ENCODE measurements around the gene TMEM114. TPM values are rescaled to one million over a fixed set of nuclear protein-coding genes. Genes with fewer than 3 reads are reported as not detected.

TMEM114 gene
- not detected for total RNA-seq

- Histone ChIP-seq H3K36me3 (no peaks in the 10 kb centered on the region), H3K9me3 (no peaks in the 10 kb centered on the region), H3K27me3 (peaks cover 5 to 19% of the 10 kb centered on the region in 2 donors), H3K27ac (no peak within 1 kb of the TSS), H3K4me3 (peak within 1 kb of the TSS in 1 of 2 donors; percentile 31), H3K4me1 (peaks cover 0 to 17% of the 10 kb centered on the region in 2 donors)
- DNase-seq (ENCODE audit: low spot score), result no peak
- TF ChIP-seq CTCF (IDR thresholded peaks at IDR 0.05), result no peak
Measured at GRCh38 chr16:8589900-8590688, at the start of gene TMEM114. TMEM114 (minus strand) TSS chr16:8590511; CDS start chr16:8589838, 673 bp downstream.

DNA sequence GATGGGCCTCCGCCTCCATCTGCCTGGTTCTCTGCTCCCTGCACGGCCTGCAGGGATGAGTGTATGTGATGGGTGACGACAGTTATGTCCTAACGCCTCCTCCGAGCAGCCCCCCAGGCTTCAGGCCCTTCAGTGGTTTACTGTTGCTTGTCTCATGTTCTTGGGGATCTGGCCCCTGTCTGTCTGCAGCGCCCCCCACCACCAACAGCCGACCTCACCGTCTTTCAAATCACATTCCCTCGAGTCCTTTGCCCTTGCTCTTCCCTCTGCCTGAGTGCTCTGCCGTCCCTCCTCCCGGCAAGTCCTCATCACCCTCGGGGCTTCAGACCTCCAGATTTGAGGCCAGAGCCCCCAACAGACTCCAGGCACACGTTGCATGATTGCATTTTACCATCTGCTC, 49.4 kb upstream of the TMEM114 start:
- no peak for DNase-seq (ENCODE audit: low spot score)
- H3K4me3 ChIP-seq, result no peak overlapping the region
- no peaks in the 10 kb centered on the region for H3K9me3 ChIP-seq
- no peaks in the 10 kb centered on the region for H3K27me3 ChIP-seq
- H3K36me3 ChIP-seq, result peaks cover 90% of the 10 kb centered on the region
- no peak overlapping the region for H3K27ac ChIP-seq
- no peaks in the 10 kb centered on the region for H3K4me1 ChIP-seq
- no peak for TF ChIP-seq CTCF (IDR thresholded peaks at IDR 0.05)

GRCh38 chr16:8634991-8635736, 44.9 kb upstream of the TMEM114 start:
- Histone ChIP-seq H3K4me1 (no peaks in the 10 kb centered on the region), H3K27me3 (no peaks in the 10 kb centered on the region), H3K36me3 (peaks cover 91% of the 10 kb centered on the region), H3K9me3 (no peaks in the 10 kb centered on the region), H3K4me3 (no peak overlapping the region), H3K27ac (no peak overlapping the region)
- DNase-seq (ENCODE audit: low spot score), result no peak
- peak in 1 of 2 donors; percentile 11 for TF ChIP-seq CTCF (IDR thresholded peaks at IDR 0.05)

DNA sequence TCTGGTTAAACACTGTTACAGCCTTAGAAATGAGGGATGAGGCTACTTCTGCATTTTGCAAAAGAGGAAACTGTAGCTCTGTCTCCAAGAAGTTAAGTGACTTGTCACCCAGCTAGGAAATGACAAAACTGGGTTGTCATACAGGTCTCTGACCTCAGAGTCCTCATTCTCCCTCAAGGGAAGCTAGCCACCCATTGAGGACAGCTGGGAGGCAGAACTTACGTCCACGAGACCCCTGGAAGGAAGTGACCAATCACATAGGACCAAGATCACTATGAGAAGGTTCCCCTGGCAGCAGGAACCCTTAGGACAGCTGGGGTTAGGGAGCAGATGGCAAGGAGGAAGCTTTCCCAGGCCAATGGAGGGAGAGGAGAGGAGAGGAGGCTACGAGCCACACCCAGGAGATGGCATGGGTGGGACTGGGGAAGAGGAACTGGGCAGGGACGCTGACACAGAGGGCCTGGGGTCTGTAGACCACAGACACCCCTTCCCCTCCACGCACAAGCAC, 42.4 kb upstream of the TMEM114 start:
- Histone ChIP-seq H3K4me3 (no peak overlapping the region), H3K27me3 (no peaks in the 10 kb centered on the region), H3K36me3 (peaks cover 91% of the 10 kb centered on the region), H3K9me3 (no peaks in the 10 kb centered on the region), H3K27ac (peak overlapping the region; percentile 12 to 40), H3K4me1 (no peaks in the 10 kb centered on the region)
- DNase-seq (ENCODE audit: low spot score), result no peak
- no peak for TF ChIP-seq CTCF (IDR thresholded peaks at IDR 0.05)

- peaks cover 91% of the 10 kb centered on the region for H3K36me3 ChIP-seq
- no peak overlapping the region for H3K4me3 ChIP-seq
- DNase-seq (ENCODE audit: low spot score), result no peak
- no peaks in the 10 kb centered on the region for H3K4me1 ChIP-seq
- no peak for TF ChIP-seq CTCF (IDR thresholded peaks at IDR 0.05)
- H3K27me3 ChIP-seq, result no peaks in the 10 kb centered on the region
- H3K9me3 ChIP-seq, result no peaks in the 10 kb centered on the region
- peak overlapping the region in 1 of 2 donors; percentile 40 for H3K27ac ChIP-seq
Measured at GRCh38 chr16:8631818-8632465, 41.6 kb upstream of the TMEM114 start.
